Stimulated activated memory B cell treated with anti-CD40 and anti-IgM and Interleukin-4, amounts not matched to agents 10 μg/mL and 1 μg/mL and 100 μg/mL, for 72 hours (primary cell): Measurements from ENCODE around the gene KCTD20.

ENCODE experiments used
- ATAC-seq: fragments of 150-1000 bp; cut with Tn5 transposase; 2 replicates; pipeline ENCODE4 v1.10.0; 2021
- H3K27ac Mint-ChIP-seq: one replicate; pipeline ENCODE4 v1.8.0; 2022; ENCODE audit warnings: mild to moderate bottlenecking, mixed read lengths
- H3K27me3 Mint-ChIP-seq: one replicate; pipeline ENCODE4 v1.8.0; 2022; ENCODE audit warnings: mixed read lengths
- H3K36me3 Mint-ChIP-seq: one replicate; pipeline ENCODE4 v1.8.0; 2022; ENCODE audit warnings: mixed read lengths
- H3K4me1 Mint-ChIP-seq: one replicate; pipeline ENCODE4 v1.8.0; 2022; ENCODE audit warnings: mixed read lengths
- H3K4me3 Mint-ChIP-seq: one replicate; pipeline ENCODE4 v1.8.0; 2022; ENCODE audit warnings: mild to moderate bottlenecking, moderate library complexity, mixed read lengths
- H3K9me3 Mint-ChIP-seq: one replicate; pipeline ENCODE4 v1.8.0; 2022; ENCODE audit warnings: mixed read lengths

KCTD20 gene

GRCh38 chr6:36523936-36524499 lies 81.2 kb downstream of the KCTD20 start:
- Mint-ChIP-seq H3K4me3 (no peak overlapping the region), H3K36me3 (peaks cover 65% of the 10 kb centered on the region), H3K27ac (no peak overlapping the region), H3K9me3 (no peaks in the 10 kb centered on the region), H3K27me3 (no peaks in the 10 kb centered on the region), H3K4me1 (peaks cover 11% of the 10 kb centered on the region)
- no peak for ATAC-seq

GRCh38 chr6:36524871-36525270 lies 82.1 kb downstream of the KCTD20 start:
- Mint-ChIP-seq H3K4me3 (no peak overlapping the region), H3K9me3 (no peaks in the 10 kb centered on the region), H3K4me1 (peaks cover 18% of the 10 kb centered on the region), H3K36me3 (peaks cover 69% of the 10 kb centered on the region), H3K27me3 (no peaks in the 10 kb centered on the region), H3K27ac (no peak overlapping the region)
- ATAC-seq: no peak

GRCh38 chr6:36525346-36525745 lies 82.5 kb downstream of the KCTD20 start:
- Mint-ChIP-seq H3K9me3 (no peaks in the 10 kb centered on the region), H3K27me3 (no peaks in the 10 kb centered on the region), H3K36me3 (peaks cover 66% of the 10 kb centered on the region), H3K4me3 (no peak overlapping the region), H3K4me1 (peaks cover 18% of the 10 kb centered on the region), H3K27ac (no peak overlapping the region)
- ATAC-seq: no peak

- peaks cover 66% of the 10 kb centered on the region for H3K36me3 Mint-ChIP-seq
- H3K27ac Mint-ChIP-seq: no peak overlapping the region
- H3K27me3 Mint-ChIP-seq: no peaks in the 10 kb centered on the region
- no peak for ATAC-seq
- peaks cover 18% of the 10 kb centered on the region for H3K4me1 Mint-ChIP-seq
- H3K9me3 Mint-ChIP-seq: no peaks in the 10 kb centered on the region
- H3K4me3 Mint-ChIP-seq: no peak overlapping the region
Observed at GRCh38 chr6:36526066-36526465, 83.3 kb downstream of the KCTD20 start.

- Mint-ChIP-seq H3K9me3 (no peaks in the 10 kb centered on the region), H3K4me1 (peaks cover 26% of the 10 kb centered on the region), H3K4me3 (no peak overlapping the region), H3K36me3 (peaks cover 61% of the 10 kb centered on the region), H3K27me3 (no peaks in the 10 kb centered on the region), H3K27ac (no peak overlapping the region)
- no peak for ATAC-seq
Observed at GRCh38 chr6:36533321-36533720, 90.5 kb downstream of the KCTD20 start.

GRCh38 chr6:36536873-36537547 lies 94.2 kb downstream of the KCTD20 start:
- Mint-ChIP-seq H3K36me3 (peaks cover 49% of the 10 kb centered on the region), H3K27me3 (no peaks in the 10 kb centered on the region), H3K27ac (no peak overlapping the region), H3K4me3 (no peak overlapping the region), H3K9me3 (no peaks in the 10 kb centered on the region), H3K4me1 (peaks cover 16% of the 10 kb centered on the region)
- no peak for ATAC-seq

- Mint-ChIP-seq H3K9me3 (no peaks in the 10 kb centered on the region), H3K4me1 (peaks cover 20% of the 10 kb centered on the region), H3K27me3 (no peaks in the 10 kb centered on the region), H3K36me3 (peaks cover 40% of the 10 kb centered on the region), H3K4me3 (no peak overlapping the region), H3K27ac (no peak overlapping the region)
- no peak for ATAC-seq
Observed at GRCh38 chr6:36539814-36540568, 97.2 kb downstream of the KCTD20 start.
